ENCODE results near the gene TAS1R1.

TAS1R1 gene

GRCh38 chr1:6506210-6507036, 48.7 kb upstream of the TAS1R1 start:
- Histone ChIP-seq H3K4me3 (ENCODE audit: low read length) (no peak overlapping the region), H3K9me2 (replicated peaks; ENCODE audit: control insufficient read depth, low read length) (no peaks in the 10 kb centered on the region), H4K20me1 (ENCODE audit: control insufficient read depth, insufficient read depth, low read depth, low read length) (no peaks in the 10 kb centered on the region), H3K9me3 (ENCODE audit: control insufficient read depth, insufficient read depth, low read length) (no peaks in the 10 kb centered on the region), H3K4me1 (ENCODE audit: control insufficient read depth, low read length) (no peaks in the 10 kb centered on the region), H3K4me2 (ENCODE audit: low read length) (no peak overlapping the region), H3K27me3 (ENCODE audit: control insufficient read depth, low read length) (no peaks in the 10 kb centered on the region), H3F3A (ENCODE audit: control insufficient read depth, insufficient read depth) (no peaks in the 10 kb centered on the region), H3K36me3 (ENCODE audit: control insufficient read depth, low read length) (no peaks in the 10 kb centered on the region), H3K79me2 (ENCODE audit: control insufficient read depth, low read length) (no peaks in the 10 kb centered on the region), H3K27ac (ENCODE audit: low read depth, low read length) (no peak overlapping the region)
- TF ChIP-seq CTCF (IDR thresholded peaks at IDR 0.05; ENCODE audit: low read depth, low read length, poor library complexity, severe bottlenecking) (no peak), EZH2phosphoT487 (IDR thresholded peaks at IDR 0.05; ENCODE audit: borderline replicate concordance, low read length) (no peak)

DNA sequence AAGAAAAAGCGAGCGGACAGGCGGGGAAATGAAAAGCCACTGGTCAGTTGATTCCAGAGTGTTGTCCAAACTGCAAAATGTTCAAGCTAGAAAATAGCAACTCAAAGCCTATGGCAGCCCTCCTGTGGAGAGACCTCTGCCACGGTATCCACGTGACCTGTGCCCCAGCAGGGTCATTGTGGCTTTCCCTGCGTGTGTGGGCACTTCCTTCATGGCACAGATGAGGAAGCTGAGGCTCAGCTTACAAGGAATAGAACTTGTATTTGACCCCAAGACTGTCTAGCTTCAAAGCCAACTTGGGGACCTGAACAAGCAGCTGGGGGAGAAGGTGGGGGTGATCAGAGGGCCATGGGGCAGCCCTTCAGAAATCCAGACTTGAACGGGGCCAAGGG, 48.1 kb upstream of the TAS1R1 start:
- Histone ChIP-seq H3K9me3 (ENCODE audit: control insufficient read depth, insufficient read depth, low read length) (no peaks in the 10 kb centered on the region), H3K9me2 (replicated peaks; ENCODE audit: control insufficient read depth, low read length) (no peaks in the 10 kb centered on the region), H3K79me2 (ENCODE audit: control insufficient read depth, low read length) (no peaks in the 10 kb centered on the region), H3K36me3 (ENCODE audit: control insufficient read depth, low read length) (no peaks in the 10 kb centered on the region), H3K27me3 (ENCODE audit: control insufficient read depth, low read length) (no peaks in the 10 kb centered on the region), H3F3A (ENCODE audit: control insufficient read depth, insufficient read depth) (no peaks in the 10 kb centered on the region), H3K4me1 (ENCODE audit: control insufficient read depth, low read length) (no peaks in the 10 kb centered on the region), H3K4me2 (ENCODE audit: low read length) (no peak overlapping the region), H4K20me1 (ENCODE audit: control insufficient read depth, insufficient read depth, low read depth, low read length) (no peaks in the 10 kb centered on the region), H3K4me3 (ENCODE audit: low read length) (no peak overlapping the region), H3K27ac (ENCODE audit: low read depth, low read length) (no peak overlapping the region)
- no peak for TF ChIP-seq EZH2phosphoT487 (IDR thresholded peaks at IDR 0.05; ENCODE audit: borderline replicate concordance, low read length)
- no peak for TF ChIP-seq CTCF (IDR thresholded peaks at IDR 0.05; ENCODE audit: low read depth, low read length, poor library complexity, severe bottlenecking)

GRCh38 chr1:6507461-6507911, 47.6 kb upstream of the TAS1R1 start:
- Histone ChIP-seq H3K27me3 (ENCODE audit: control insufficient read depth, low read length) (no peaks in the 10 kb centered on the region), H3K9me3 (ENCODE audit: control insufficient read depth, insufficient read depth, low read length) (no peaks in the 10 kb centered on the region), H3K4me1 (ENCODE audit: control insufficient read depth, low read length) (no peaks in the 10 kb centered on the region), H3K4me2 (ENCODE audit: low read length) (no peak overlapping the region), H3K79me2 (ENCODE audit: control insufficient read depth, low read length) (no peaks in the 10 kb centered on the region), H3K4me3 (ENCODE audit: low read length) (no peak overlapping the region), H4K20me1 (ENCODE audit: control insufficient read depth, insufficient read depth, low read depth, low read length) (no peaks in the 10 kb centered on the region), H3K27ac (ENCODE audit: low read depth, low read length) (no peak overlapping the region), H3F3A (ENCODE audit: control insufficient read depth, insufficient read depth) (no peaks in the 10 kb centered on the region), H3K36me3 (ENCODE audit: control insufficient read depth, low read length) (no peaks in the 10 kb centered on the region), H3K9me2 (replicated peaks; ENCODE audit: control insufficient read depth, low read length) (no peaks in the 10 kb centered on the region)
- no peak for TF ChIP-seq EZH2phosphoT487 (IDR thresholded peaks at IDR 0.05; ENCODE audit: borderline replicate concordance, low read length)
- no peak for TF ChIP-seq CTCF (IDR thresholded peaks at IDR 0.05; ENCODE audit: low read depth, low read length, poor library complexity, severe bottlenecking)
